DMS79 treated with DMSO at 0.1 percent for 48 hours (cell line): ENCODE results near the gene SSTR5.
A peak's percentile ranks its signal among the peaks of the same experiment; 100 is the strongest.

Source experiments
- DNase-seq: peaks from one replicate; lab custom pipeline; 2025; lab: John Stamatoyannopoulos, UW

The SSTR5 gene

GRCh38 chr16:1055557-1055924 lies 17.0 kb upstream of the SSTR5 start:
- no peak for DNase-seq

- no peak for DNase-seq
Observed at GRCh38 chr16:1056196-1056595, 16.4 kb upstream of the SSTR5 start.

GRCh38 chr16:1057252-1057932 lies 15.2 kb upstream of the SSTR5 start:
- DNase-seq: no peak

GRCh38 chr16:1058216-1058615 lies 14.3 kb upstream of the SSTR5 start:
- no peak for DNase-seq

DNA sequence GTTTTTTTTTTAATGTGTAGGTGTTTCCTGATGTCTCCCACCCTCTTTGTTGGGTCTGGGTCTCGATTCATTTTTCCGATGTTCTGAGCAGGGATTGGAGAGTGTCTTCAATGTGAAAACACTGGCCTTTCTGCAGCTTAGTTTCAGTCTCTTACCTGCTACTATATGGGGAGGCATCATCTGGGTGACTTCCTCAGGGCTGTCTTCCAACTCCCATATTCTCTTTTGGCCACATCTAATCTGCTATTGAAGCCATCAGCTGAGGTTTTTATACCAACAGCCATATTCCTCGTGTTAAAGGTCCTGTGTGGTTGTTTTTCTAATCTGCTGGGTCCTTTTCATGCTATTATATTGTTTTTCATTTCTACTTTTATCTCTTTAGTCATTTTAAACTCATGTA lies 13.2 kb upstream of the SSTR5 start:
- no peak for DNase-seq

- DNase-seq: no peak
Observed at GRCh38 chr16:1060416-1061340, 11.9 kb upstream of the SSTR5 start.

- DNase-seq: no peak
Observed at GRCh38 chr16:1061769-1062505, 10.6 kb upstream of the SSTR5 start.

DNA sequence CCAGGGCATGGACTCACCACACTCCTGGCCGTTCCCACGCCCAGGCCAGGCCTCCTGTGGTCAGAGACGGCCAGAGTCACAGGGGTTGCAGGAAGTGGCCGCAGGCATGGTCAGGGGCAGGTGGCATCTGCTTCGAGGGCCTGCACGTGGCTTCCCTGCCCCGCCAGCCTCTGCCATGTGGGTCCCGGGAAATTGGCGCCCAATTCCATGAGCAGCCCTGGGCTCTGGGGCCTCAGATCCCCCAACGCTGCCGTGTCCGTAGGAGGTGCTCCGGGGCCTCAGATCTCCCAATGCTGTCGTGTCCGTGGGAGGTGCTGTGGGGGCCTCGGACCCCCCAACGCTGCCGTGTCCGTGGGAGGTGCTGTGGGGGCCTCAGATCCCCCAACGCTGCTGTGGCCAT lies 9.7 kb upstream of the SSTR5 start:
- DNase-seq: no peak

DNA sequence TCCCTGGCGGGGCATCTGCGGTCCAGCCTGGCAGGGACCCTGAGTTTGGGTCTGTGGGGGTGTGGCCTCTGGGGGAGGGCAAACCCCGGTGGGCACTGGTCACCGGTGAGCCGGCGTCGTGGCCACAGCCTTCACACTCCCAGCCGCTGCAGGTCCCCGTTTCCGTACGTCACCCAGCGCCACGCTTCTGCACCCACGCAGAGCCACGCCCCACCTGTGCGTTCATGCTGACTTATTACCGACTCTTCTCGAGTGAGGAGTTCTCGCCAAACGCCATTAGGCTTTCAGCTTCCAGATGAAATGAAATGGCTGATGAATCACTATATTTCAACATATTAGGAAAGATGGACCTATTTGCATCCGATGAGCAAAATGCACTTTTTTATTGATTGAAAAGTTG lies 8.8 kb upstream of the SSTR5 start:
- no peak for DNase-seq

GRCh38 chr16:1065469-1066128 lies 6.9 kb upstream of the SSTR5 start:
- DNase-seq: no peak

DNA sequence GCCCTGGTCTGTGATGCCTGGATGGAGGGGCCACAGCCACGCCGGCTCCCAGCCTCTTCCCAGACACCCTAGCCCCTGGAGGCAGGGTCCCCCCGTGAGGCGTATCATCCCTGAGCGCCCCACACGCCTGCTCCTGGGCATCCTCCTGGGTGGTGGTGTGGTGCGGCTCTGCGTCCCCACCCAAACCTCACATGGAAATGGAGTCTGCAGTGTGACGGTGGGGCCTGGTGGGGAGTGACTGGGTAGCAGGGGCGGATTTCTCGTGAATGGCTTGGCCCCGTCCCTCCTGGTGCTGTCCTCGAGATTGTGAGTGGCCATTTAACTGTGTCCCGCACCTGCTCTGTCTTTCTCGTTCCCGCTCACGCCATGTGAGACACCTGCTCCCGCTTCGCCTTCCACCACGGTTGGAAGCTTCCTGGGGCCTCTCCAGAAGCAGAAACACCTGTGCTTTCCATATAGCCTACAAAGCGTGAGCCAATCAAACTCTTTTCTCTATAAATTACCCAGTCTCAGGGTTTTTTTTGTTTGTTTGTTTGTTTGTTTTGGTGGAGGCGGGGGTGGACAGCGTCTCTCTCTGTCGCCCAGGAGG lies 5.9 kb upstream of the SSTR5 start:
- peak; percentile 71 for DNase-seq

- DNase-seq: no peak
Observed at GRCh38 chr16:1067629-1068028, 4.9 kb upstream of the SSTR5 start.

DNA sequence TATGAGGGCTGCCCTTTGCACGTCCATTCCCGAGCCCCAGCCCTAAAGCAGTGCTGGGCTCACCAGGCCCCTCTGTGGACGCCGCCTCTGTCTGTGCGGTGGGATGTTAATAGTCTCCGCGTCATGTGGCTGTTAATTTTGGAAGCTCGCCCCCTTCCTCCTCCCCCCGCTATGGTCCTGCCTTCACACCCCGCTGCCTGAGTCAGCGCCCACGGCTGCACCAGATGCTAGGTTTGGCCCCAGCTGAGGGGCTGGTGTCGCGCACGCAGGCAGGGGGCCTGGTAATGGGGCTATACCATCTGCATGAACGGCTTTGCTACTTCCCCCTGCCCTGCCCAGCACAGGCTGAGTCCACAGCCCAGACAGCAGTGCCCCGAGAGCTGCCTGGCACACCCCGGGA lies 4.1 kb upstream of the SSTR5 start:
- no peak for DNase-seq

DNA sequence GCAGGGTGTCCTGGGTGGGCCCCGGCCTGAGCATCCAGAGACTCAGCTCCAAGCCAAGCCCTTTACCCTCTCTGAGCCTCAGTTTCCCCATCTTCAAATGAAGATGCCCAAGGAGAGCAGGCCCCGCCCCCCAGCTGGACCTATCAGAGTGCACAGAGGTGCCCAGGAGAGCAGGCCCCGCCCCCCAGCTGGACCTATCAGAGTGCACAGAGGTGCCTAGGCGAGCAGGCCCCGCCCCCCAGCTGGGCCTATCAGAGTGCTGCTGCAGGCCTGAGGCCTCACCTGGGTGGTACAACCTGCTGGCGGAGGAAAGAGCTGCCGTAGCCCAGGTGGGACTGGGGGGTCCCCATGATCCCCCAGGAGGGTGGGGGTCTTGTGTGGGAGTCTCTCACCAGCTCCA lies 3.4 kb upstream of the SSTR5 start:
- DNase-seq: no peak

DNA sequence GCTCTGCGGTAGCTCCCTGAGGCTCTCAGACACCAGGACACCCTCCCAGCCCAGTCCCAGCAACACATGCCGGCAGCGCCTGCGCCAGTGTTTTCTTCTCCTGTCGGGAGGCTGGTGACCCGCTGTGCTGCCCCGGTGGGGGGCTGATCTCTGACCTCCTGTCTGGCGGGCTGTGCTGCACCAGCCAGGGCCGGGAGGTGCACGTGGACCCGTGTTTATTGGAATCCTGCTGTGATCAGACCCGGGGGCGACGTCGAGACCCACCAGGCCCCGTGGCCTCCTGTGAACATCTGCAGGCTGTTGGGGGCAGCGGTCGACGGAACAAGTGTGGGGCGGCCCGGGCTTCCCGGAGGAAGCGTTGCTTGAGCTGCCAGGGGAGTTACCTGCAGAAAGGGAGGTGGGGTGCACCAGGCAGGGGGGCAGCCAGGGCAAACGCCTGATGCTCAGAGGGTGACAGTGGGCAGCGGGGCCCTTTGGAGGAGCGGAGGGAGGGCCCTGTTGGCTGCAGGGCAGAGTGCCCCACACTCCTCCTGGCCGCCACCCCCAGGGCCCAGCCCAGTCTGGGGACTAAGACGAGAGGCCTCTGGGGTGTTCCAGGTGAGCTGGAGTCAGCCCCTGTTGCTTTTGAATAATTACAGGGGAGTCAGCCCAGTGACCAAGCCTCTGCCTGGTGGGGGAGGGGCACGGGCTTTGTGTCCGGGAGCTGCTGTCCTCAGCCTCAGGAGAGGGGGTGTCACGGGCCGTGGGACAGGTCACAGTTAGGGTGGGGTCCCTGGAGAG lies 2.3 kb upstream of the SSTR5 start:
- DNase-seq: no peak

DNA sequence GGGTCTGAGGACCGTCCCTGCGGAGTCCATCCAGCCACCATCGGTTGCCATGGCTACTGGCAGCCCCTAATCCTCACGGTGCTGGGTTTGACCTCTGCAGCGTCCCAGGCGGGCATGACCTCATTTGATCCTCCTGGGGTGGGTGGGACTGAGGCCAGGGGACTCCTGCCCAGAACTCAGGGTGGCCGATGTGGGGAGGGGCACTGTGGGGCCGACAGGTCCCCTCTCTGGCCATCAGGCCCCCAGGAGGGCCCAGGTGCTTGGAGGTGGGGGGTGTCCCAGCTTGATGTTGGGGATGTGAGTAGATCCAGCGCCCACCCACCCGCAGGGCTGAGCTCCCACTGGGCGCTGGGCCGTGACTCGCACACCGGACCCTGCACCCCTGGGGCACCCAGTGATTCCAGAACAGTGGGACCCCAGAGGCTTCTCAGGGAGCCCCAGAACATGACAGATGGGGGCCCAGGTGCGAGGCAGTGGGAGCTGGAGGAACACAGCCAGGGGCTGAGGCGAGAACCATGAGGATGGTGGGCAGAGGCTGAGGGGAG lies 1.6 kb upstream of the SSTR5 start:
- no peak for DNase-seq

- DNase-seq: peak; percentile 25
Observed at GRCh38 chr16:1071561-1072225, 854 bp upstream of the SSTR5 start.

DNA sequence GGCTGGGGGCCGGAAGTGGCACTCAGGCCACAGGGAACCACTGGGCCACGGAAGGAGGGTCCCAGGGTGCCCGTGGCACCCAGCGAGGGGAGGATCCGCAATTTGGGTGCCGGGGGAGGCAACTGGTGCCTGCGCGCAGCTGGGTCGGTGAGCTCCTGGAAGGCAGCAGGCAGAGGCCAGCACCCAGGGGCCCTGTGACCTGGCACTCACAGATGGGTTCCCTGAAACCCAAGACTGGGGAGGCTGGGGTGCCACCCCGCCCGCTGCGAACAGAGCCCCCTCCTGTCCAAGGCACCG lies 663 bp downstream of the SSTR5 start:
- no peak for DNase-seq

GRCh38 chr16:1073566-1074378 lies 1.2 kb downstream of the SSTR5 start:
- no peak for DNase-seq

DNA sequence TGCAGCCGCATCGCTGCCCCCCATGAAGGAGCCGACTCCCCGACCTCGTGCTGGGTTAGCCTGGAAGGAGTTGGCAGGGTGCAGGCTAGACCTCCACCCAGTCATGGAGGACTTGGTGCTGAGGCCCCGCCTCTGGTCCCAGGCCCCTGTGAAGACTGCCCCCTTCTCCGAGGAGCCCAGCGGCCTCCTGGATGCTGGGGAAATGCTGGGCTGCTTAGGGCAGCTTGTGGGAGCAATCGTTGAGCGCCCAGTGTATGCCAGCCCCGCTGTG lies 1.8 kb downstream of the SSTR5 start:
- DNase-seq: no peak
